ENCODE measurements around the gene LVRN.
"Not testable (repeated sequence)": the region's sequence is repeated elsewhere in the genome, so short reads cannot be mapped to it uniquely, and the experiment has no call there.

The LVRN gene, protein sequence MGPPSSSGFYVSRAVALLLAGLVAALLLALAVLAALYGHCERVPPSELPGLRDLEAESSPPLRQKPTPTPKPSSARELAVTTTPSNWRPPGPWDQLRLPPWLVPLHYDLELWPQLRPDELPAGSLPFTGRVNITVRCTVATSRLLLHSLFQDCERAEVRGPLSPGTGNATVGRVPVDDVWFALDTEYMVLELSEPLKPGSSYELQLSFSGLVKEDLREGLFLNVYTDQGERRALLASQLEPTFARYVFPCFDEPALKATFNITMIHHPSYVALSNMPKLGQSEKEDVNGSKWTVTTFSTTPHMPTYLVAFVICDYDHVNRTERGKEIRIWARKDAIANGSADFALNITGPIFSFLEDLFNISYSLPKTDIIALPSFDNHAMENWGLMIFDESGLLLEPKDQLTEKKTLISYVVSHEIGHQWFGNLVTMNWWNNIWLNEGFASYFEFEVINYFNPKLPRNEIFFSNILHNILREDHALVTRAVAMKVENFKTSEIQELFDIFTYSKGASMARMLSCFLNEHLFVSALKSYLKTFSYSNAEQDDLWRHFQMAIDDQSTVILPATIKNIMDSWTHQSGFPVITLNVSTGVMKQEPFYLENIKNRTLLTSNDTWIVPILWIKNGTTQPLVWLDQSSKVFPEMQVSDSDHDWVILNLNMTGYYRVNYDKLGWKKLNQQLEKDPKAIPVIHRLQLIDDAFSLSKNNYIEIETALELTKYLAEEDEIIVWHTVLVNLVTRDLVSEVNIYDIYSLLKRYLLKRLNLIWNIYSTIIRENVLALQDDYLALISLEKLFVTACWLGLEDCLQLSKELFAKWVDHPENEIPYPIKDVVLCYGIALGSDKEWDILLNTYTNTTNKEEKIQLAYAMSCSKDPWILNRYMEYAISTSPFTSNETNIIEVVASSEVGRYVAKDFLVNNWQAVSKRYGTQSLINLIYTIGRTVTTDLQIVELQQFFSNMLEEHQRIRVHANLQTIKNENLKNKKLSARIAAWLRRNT

DNA sequence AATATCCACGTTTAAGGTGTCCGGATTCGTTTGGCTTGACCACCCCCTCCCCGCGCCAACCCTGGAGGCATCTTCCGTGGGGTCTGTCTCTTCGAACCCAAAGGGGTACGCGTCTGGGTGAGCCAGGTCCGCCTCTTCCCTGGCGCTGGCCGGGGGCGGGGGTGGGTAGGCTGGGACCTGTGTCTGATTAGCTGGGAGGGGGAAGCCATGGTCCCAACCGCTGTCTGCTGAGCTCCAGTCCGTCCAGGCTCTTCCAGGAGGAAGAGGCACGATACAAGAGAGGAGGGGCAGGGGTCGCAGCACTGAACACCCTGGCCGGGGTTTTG is at the start of gene LVRN:
LVRN (plus strand) TSS at position 237 of the 326 bp plus-strand sequence. CDS start 143 bp downstream, outside the sequence.
- DNase-seq = no peak
- TF ChIP-seq GATA1 (IDR thresholded peaks at IDR 0.05; ENCODE audit: low read depth, low read length) = no peak
- no peak for TF ChIP-seq POLR2A (IDR thresholded peaks at IDR 0.05; ENCODE audit: low read length)

DNA sequence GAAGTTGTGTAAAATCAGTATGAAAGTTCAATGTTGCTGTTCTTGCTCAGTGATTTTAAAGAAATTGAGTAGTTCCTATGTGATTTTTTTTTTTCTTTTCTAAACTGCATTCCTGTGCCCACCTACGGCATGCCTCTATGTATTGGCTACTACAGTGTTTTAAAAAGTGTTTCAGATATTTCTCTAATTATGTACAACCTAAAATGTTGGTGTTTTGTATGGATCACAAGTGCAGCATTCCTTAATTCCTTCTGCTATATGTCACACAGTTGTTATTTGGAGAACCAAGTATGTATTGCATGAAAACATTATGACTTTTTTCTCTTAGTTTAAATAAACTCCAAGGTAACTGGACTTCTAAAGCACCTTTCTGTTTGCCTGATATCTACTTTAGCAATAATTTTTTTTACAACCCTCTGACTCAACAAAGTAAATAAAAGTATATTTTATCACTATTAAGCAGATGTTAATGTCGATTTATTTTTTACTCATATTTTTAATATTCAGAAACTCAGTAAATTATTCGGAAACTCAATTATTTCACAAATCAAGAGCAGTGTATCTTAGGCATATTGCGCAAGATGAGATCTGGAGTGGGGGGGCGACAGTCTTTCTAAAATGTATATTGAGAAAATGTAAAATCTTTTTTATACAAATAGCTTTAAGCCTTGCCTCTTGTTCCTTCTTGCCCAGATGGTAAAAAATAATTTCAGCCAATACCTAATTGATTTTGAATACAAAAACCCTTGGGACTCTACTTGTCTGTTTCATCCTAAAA is 48.5 kb upstream of the LVRN start:
- DNase-seq = peak in 1 of 2 experiments; percentile 4

DNA sequence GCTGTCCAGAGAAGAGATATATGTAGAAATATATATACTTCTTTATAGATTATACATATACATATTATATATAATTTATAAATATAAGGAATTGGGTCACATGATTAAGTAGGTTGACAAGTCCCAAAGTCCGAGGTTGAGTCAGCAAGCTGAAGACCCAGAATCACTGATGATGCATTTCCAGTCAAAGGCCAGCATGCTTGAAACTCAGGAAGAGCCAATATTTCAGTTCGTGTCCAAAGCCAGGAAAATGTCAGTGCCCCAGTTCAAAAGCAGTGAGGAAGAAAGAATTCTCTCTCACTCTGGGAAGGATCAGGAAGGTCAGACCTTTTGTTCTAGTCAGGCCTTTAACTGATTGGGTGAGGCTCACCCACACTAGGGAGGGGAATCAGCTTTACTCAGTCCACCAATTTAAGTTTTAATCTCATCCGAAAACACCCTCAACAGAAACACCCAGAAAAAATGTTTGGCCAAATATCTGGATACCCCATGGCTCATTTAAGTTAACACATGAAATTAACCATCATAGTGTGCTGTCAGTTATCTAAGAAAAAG is 42.0 kb upstream of the LVRN start:
- no peak for DNase-seq
- TF ChIP-seq POLR2A (IDR thresholded peaks at IDR 0.05; ENCODE audit: low read length) (no peak), GATA1 (IDR thresholded peaks at IDR 0.05; ENCODE audit: low read depth, low read length) (no peak)

DNA sequence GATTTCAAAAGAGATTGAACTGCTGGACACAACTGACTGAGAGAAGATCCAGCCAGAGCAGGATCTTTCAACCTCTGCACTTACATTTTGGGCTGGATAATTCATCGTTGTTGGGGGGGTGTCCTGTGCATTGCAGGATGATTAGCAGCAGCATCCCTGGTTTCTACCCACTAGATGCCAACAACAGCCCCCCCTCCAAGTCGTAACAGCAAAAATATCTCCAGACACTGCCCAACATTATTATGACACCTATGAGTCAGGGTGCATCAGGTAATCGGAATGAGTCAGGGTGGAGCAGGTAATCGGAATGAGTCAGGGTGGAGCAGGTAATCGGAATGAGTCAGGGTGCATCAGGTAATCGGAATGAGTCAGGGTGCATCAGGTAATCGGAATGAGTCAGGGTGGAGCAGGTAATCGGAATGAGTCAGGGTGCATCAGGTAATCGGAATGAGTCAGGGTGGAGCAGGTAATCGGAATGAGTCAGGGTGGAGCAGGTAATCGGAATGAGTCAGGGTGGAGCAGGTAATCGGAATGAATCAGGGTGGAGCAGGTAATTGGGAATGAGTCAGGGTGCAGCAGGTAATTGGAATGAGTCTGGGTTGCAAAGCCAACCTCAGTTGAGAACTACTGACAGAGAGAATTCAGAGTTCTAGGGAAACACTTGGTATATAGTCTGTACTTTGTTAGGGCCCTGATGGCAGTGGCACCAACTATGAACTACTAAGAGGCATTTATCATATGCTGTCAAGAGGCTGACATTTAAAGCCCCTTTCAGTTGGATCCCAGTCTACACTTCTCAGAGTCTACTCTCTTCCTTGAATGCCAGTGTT is 33.5 kb upstream of the LVRN start:
- DNase-seq = not testable (repeated sequence)

DNA sequence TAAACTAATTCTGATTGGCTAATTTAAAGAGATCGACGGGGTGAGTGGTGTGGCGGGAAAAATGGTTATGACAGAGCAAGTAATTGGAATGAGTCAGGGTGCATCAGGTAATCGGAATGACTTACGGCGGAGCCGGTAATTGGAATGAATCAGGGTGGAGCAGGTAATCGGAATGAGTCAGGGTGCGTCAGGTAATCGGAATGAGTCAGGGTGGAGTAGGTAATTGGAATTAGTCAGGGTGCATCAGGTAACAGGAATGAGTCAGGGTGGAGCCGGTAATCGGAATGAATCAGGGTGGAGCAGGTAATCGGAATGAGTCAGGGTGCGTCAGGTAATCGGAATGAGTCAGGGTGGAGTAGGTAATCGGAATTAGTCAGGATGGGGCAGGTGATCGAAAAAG is 32.1 kb upstream of the LVRN start:
- DNase-seq = not testable (repeated sequence)

DNA sequence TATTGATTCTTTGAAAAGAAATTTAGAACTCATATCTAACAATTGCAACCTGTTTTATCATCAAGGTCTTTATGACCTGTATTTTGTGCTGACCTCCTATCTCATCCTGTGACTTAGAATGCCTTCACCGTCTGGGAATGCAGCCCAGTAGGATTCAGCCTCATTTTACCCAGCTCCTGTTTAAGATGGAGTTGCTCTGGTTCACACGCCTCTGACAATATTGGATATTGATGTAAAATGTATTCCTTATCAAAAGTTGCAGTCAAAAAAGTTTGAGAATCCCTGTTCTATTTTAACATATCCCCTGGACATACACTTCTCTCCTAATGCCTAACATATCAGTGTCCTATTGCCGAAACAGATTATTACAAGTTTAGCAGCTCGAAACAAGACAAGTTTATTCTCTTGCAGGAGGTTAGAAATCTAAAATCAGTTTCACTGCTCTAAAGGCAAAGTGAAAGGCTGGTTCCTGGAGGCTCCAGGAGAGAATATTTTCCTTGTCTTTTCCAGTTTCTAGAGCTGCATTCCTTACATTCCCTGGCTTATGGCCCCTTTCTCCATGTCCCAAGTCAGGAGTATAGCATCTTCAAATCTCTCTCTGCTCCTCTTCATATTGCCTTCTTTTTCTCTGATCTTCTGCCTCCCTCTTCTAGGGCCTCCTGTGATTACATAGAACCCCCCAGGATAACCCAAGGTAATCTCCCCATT is 31.5 kb upstream of the LVRN start:
- DNase-seq = no peak
- TF ChIP-seq GATA1 (IDR thresholded peaks at IDR 0.05; ENCODE audit: low read depth, low read length) (no peak), POLR2A (IDR thresholded peaks at IDR 0.05; ENCODE audit: low read length) (no peak)

DNA sequence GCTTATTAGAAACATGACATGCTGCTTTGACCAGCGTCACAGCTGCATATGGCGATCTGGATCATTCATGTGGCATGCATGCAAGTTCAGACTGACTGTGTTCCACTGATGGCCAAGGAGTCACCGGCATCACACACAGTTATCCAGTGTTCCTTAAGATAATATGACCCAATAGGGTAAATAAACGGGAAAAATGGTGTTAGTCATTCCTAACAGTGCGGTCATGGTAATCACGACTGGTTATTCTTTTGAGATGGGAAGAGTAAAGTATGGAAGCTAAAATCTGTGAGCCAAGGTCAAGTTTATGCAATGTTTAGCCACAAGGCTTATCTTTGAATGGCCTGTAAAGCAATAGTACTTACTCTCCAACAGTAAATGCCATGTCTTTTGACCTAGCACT is 29.3 kb upstream of the LVRN start:
- TF ChIP-seq POLR2A (IDR thresholded peaks at IDR 0.05; ENCODE audit: low read length) (no peak), GATA1 (IDR thresholded peaks at IDR 0.05; ENCODE audit: low read depth, low read length) (no peak)
- DNase-seq = no peak

DNA sequence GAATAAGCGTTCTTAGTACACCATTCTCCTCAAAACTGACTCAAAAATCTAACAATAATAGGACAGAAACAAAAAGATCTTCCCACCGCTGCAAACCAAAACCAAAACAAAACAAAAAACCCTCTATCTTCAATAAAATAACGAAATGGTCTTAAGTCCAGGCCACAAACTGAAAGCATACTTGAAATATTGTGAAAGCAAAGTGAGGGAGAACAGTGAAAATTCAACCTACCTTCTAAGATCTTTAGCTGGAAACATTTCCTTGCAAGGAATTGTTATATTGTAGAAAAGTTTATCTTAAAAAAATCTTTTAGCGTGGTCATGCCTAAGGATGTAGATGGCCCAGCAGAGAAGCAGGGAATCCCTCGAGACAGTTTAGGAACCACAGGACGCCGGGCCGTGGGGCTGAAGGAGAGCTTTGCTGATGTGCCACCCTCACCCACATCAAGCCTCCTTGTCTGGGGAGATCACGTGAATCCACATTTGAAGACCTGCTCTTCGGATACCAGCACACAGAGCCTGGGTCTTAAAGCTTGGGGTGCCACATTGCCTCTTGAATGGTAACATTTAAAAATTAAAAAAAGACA is 27.8 kb upstream of the LVRN start:
- DNase-seq = no peak
- TF ChIP-seq POLR2A (IDR thresholded peaks at IDR 0.05; ENCODE audit: low read length) (no peak), GATA1 (IDR thresholded peaks at IDR 0.05; ENCODE audit: low read depth, low read length) (no peak)

DNA sequence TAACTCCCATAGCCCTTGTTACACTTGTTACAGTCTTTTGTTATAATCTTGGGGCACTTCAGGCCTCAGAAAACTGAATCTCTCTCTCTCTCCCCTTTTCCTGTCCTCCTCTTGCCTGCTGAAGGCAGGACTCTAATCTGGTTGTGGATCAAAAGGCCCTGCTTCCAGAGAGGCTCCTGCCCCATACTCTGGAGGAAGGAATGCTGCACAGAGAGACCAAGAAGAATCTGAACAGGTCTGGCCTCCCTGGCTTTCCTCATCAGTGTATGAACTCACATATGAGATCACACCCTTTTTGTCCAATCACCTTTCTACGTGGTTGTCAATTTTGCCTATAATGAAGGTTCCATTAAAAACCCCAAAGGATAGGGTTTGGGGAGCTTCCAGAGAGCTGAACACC is 26.2 kb upstream of the LVRN start:
- TF ChIP-seq POLR2A (IDR thresholded peaks at IDR 0.05; ENCODE audit: low read length) (no peak), GATA1 (IDR thresholded peaks at IDR 0.05; ENCODE audit: low read depth, low read length) (no peak)
- DNase-seq = no peak

DNA sequence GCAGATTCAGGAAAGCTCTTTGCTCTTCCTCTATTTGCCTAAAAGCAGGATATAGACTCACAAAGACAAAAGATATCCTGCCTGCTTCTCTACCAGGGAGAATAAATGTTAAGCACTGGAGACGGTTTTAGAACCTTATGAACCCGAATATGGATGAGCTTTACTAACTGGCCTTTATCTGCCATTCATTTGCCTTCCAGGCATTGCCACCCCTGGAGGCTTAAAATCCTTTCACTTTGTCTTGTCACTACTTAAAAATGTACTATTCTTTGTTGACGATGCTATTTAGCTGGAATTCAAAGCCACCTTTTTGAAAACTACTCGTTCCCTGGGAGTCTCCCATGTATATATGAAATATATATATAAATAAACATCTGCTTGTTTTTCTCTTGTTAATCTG is 23.2 kb upstream of the LVRN start:
- TF ChIP-seq POLR2A (IDR thresholded peaks at IDR 0.05; ENCODE audit: low read length) (no peak), GATA1 (IDR thresholded peaks at IDR 0.05; ENCODE audit: low read depth, low read length) (no peak)
- DNase-seq = no peak

DNA sequence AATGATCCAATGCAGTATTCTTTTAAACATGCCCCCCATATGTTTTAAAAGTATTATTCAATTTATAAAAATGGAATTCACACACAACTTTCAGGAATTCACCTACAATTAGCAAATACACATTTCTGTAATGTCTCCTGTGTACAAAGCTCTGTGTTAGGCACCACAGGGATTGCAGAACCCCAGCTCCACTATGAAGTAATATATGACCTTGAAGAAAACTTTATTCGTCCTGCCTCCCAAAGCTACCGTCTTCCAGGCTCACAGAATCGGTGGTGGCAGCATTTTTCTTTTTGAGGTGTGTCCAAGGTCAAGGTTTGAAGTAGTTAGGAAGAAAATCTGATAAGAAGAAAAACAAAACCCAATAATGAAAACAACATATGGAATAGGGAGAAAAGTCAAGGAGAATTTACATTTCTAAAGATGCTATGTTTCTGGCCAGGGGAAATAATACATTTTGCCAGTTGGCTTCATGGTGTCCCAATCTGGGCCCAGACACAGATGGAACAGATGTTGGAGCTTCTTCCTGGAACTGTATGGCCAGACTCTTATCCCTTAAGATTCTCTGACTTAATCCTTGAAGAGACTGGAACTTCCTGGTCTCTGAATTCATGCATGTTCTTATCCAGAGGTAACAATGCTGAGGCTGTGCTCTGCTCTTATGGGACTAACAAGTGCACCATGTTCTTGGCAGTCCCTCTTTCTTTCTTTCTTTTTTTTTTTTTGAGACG is 22.0 kb upstream of the LVRN start:
- TF ChIP-seq POLR2A (IDR thresholded peaks at IDR 0.05; ENCODE audit: low read length) (no peak), GATA1 (IDR thresholded peaks at IDR 0.05; ENCODE audit: low read depth, low read length) (no peak)
- DNase-seq = no peak
